Measurements from ENCODE around the gene NDUFAF8.

NDUFAF8 gene

GRCh38 chr17:81233316-81233715 is 5.8 kb upstream of the NDUFAF8 start:
- no peak for TF ChIP-seq CTCF (IDR thresholded peaks at IDR 0.05; ENCODE audit: extremely low read depth, insufficient read depth, missing control alignments)
- no peak for DNase-seq (ENCODE audit: low spot score)
- in situ Hi-C loops (cut with MboI; ENCODE audit: low pct_unique_long_range_greater_than_20kb, low sequenced_read_pairs, unreplicated experiment): no loop called here

GRCh38 chr17:81233811-81234505 is 5.2 kb upstream of the NDUFAF8 start:
- DNase-seq (ENCODE audit: low spot score): no peak
- in situ Hi-C loops (cut with MboI; ENCODE audit: low pct_unique_long_range_greater_than_20kb, low sequenced_read_pairs, unreplicated experiment): no loop called here
- no peak for TF ChIP-seq CTCF (IDR thresholded peaks at IDR 0.05; ENCODE audit: extremely low read depth, insufficient read depth, missing control alignments)

GRCh38 chr17:81234506-81234855 is 4.6 kb upstream of the NDUFAF8 start:
- TF ChIP-seq CTCF (IDR thresholded peaks at IDR 0.05; ENCODE audit: extremely low read depth, insufficient read depth, missing control alignments): no peak
- no peak for DNase-seq (ENCODE audit: low spot score)
- in situ Hi-C loops (cut with MboI; ENCODE audit: low pct_unique_long_range_greater_than_20kb, low sequenced_read_pairs, unreplicated experiment): no loop called here

GRCh38 chr17:81234940-81235821 is 3.9 kb upstream of the NDUFAF8 start:
- no peak for TF ChIP-seq CTCF (IDR thresholded peaks at IDR 0.05; ENCODE audit: extremely low read depth, insufficient read depth, missing control alignments)
- no peak for DNase-seq (ENCODE audit: low spot score)
- in situ Hi-C loops (cut with MboI; ENCODE audit: low pct_unique_long_range_greater_than_20kb, low sequenced_read_pairs, unreplicated experiment): no loop called here

GRCh38 chr17:81235822-81236740 is 3.0 kb upstream of the NDUFAF8 start:
- DNase-seq (ENCODE audit: low spot score): no peak
- in situ Hi-C loops (cut with MboI; ENCODE audit: low pct_unique_long_range_greater_than_20kb, low sequenced_read_pairs, unreplicated experiment): no loop called here
- no peak for TF ChIP-seq CTCF (IDR thresholded peaks at IDR 0.05; ENCODE audit: extremely low read depth, insufficient read depth, missing control alignments)

- in situ Hi-C loops (cut with MboI; ENCODE audit: low pct_unique_long_range_greater_than_20kb, low sequenced_read_pairs, unreplicated experiment): no loop called here
- no peak for TF ChIP-seq CTCF (IDR thresholded peaks at IDR 0.05; ENCODE audit: extremely low read depth, insufficient read depth, missing control alignments)
- no peak for DNase-seq (ENCODE audit: low spot score)
Measured at GRCh38 chr17:81236784-81237183, 2.3 kb upstream of the NDUFAF8 start.

All from GM13977 (cell line).